ENCODE data around the gene JUP.

GRCh38 chr17:41768682-41769288 is 17.7 kb downstream of the JUP start:
- TF ChIP-seq CTCF (IDR thresholded peaks at IDR 0.05), result no peak
- no peak for TF ChIP-seq POLR2AphosphoS5 (IDR thresholded peaks at IDR 0.05)
- TF ChIP-seq POLR2A (IDR thresholded peaks at IDR 0.05), result no peak
